DND-41 (cell line): ENCODE data around the gene CAPN5.

Experiments used
- ATAC-seq: fragments of 200-7000 bp; cut with Tn5 transposase; 3 replicates; pipeline ENCODE4 v1.9.1; 2021; ENCODE audit warnings: low read depth; ENCODE audit not compliant: insufficient read depth
- DNase-seq: peaks from one replicate; pipeline ENCODE4 v3.0.0-alpha.2; 2020
- H2AFZ ChIP-seq: 2 replicates; pipeline ENCODE4 v1.6.0; 2012; ENCODE audit warnings: low read depth, low read length
- H3K27ac ChIP-seq: 2 replicates; pipeline ENCODE4 v1.5.1; 2012; ENCODE audit warnings: low read length, inconsistent platforms
- H3K27me3 ChIP-seq: fragments of 200-600 bp; sonication (generic); 2 replicates; pipeline ENCODE4 v1.6.0; 2012; ENCODE audit warnings: low read length, mild to moderate bottlenecking, inconsistent platforms; ENCODE audit not compliant: insufficient read depth, poor library complexity
- H3K36me3 ChIP-seq: 2 replicates; pipeline ENCODE4 v1.5.1; 2012; ENCODE audit warnings: low read length, inconsistent platforms; ENCODE audit not compliant: insufficient read depth
- H3K4me1 ChIP-seq: 2 replicates; pipeline ENCODE4 v1.5.1; 2012; ENCODE audit warnings: mild to moderate bottlenecking, low read length; ENCODE audit not compliant: insufficient read depth
- H3K4me2 ChIP-seq: 2 replicates; pipeline ENCODE4 v1.6.0; 2012; ENCODE audit warnings: mild to moderate bottlenecking, moderate library complexity, low read length, inconsistent platforms; ENCODE audit not compliant: insufficient read depth
- H3K4me3 ChIP-seq, 2 experiments: fragments of 200-600 bp in 1 of 2; shearing (Covaris generic) in 1 of 2; 2 replicates each; pipeline ENCODE4 v1.5.1; 2012 to 2016; ENCODE audit warnings: inconsistent platforms in 2 of 2, low read length in 2 of 2, mild to moderate bottlenecking in 2 of 2, low read depth in 1 of 2, moderate library complexity in 1 of 2
- H3K79me2 ChIP-seq: 2 replicates; pipeline ENCODE4 v1.6.0; 2012; ENCODE audit warnings: low read length, inconsistent platforms; ENCODE audit not compliant: insufficient read depth
- H3K9ac ChIP-seq: 2 replicates; pipeline ENCODE4 v1.6.0; 2012; ENCODE audit warnings: low read depth, mild to moderate bottlenecking, inconsistent platforms, low read length, moderate library complexity
- H3K9me3 ChIP-seq: 2 replicates; pipeline ENCODE4 v1.5.1; 2012; ENCODE audit warnings: low read length, moderate library complexity, mild to moderate bottlenecking, inconsistent platforms; ENCODE audit not compliant: insufficient read depth, severe bottlenecking
- H4K20me1 ChIP-seq: 2 replicates; pipeline ENCODE4 v1.6.0; 2012; ENCODE audit warnings: low read length; ENCODE audit not compliant: insufficient read depth
- CTCF ChIP-seq: IDR thresholded peaks from 2 replicates; pipeline ENCODE4 v1.5.1; 2012; ENCODE audit warnings: borderline replicate concordance, low read length, moderate library complexity, mild to moderate bottlenecking; ENCODE audit not compliant: poor library complexity, severe bottlenecking; ENCODE audit errors: extremely low read depth
- EZH2 ChIP-seq: IDR thresholded peaks from 3 replicates; pipeline ENCODE4 v1.6.1; 2012; ENCODE audit warnings: borderline replicate concordance, low read depth, mild to moderate bottlenecking, moderate library complexity, low read length, inconsistent platforms; ENCODE audit not compliant: severe bottlenecking

Gene CAPN5

GRCh38 chr11:77114089-77114463 is 47.3 kb downstream of the CAPN5 start:
- no peaks in the 10 kb centered on the region for H3K27me3 ChIP-seq
- TF ChIP-seq CTCF (no peak), EZH2 (no peak)
- DNase-seq (no peak), ATAC-seq (no peak)
- H3K9ac ChIP-seq, result no peak overlapping the region
- no peaks in the 10 kb centered on the region for H3K4me1 ChIP-seq
- H3K79me2 ChIP-seq, result no peaks in the 10 kb centered on the region
- H3K9me3 ChIP-seq, result no peaks in the 10 kb centered on the region
- H3K4me2 ChIP-seq, result no peak overlapping the region
- H3K4me3 ChIP-seq, result no peak overlapping the region
- peaks cover 2% of the 10 kb centered on the region; the same call in 1 of the 2 replicates for H4K20me1 ChIP-seq
- H3K36me3 ChIP-seq, result no peaks in the 10 kb centered on the region
- no peak overlapping the region for H2AFZ ChIP-seq
- no peak overlapping the region for H3K27ac ChIP-seq

GRCh38 chr11:77115181-77115611 is 48.4 kb downstream of the CAPN5 start:
- TF ChIP-seq EZH2, result no peak
- peak; percentile 37 for TF ChIP-seq CTCF

GRCh38 chr11:77115956-77116355 is 49.2 kb downstream of the CAPN5 start:
- Histone ChIP-seq H3K4me2 (no peak overlapping the region), H3K79me2 (no peaks in the 10 kb centered on the region), H3K27ac (no peak overlapping the region), H3K4me1 (peaks cover 3% of the 10 kb centered on the region), H3K9me3 (no peaks in the 10 kb centered on the region), H3K27me3 (no peaks in the 10 kb centered on the region), H4K20me1 (peaks cover 2% of the 10 kb centered on the region; the same call in 1 of the 2 replicates), H2AFZ (no peak overlapping the region), H3K4me3 (no peak overlapping the region), H3K9ac (no peak overlapping the region), H3K36me3 (no peaks in the 10 kb centered on the region; the same call in 1 of the 2 replicates)
- no peak for TF ChIP-seq EZH2
- TF ChIP-seq CTCF, result no peak
- ATAC-seq (no peak), DNase-seq (no peak)

More at GRCh38 chr11:77115181-77115611, 48.4 kb downstream of the CAPN5 start:
- Histone ChIP-seq H3K36me3 (no peaks in the 10 kb centered on the region), H2AFZ (no peak overlapping the region), H4K20me1 (peaks cover 2% of the 10 kb centered on the region; the same call in 1 of the 2 replicates), H3K27me3 (no peaks in the 10 kb centered on the region), H3K9me3 (no peaks in the 10 kb centered on the region), H3K79me2 (no peaks in the 10 kb centered on the region), H3K27ac (no peak overlapping the region), H3K9ac (no peak overlapping the region), H3K4me2 (no peak overlapping the region), H3K4me3 (no peak overlapping the region), H3K4me1 (no peaks in the 10 kb centered on the region)
- ATAC-seq, result peak; percentile 73
- DNase-seq, result no peak
